Peyer's patch (tissue), 4 donors: Measurements from ENCODE around the gene SPON2. TPM values are rescaled to one million over a fixed set of nuclear protein-coding genes. Genes with fewer than 3 reads are reported as not detected.

Experiments
- DNase-seq, 3 donors: peaks; one replicate each; pipeline ENCODE4 v3.0.0-alpha.2; 2017 to 2019
- H3K27ac ChIP-seq, 4 donors: fragments of 200-600 bp; sonication (generic); one replicate each; pipeline ENCODE4 v1.5.1; 2016 to 2019
- H3K27me3 ChIP-seq, 2 donors: fragments of 200-600 bp; sonication (generic); one replicate each; pipeline ENCODE4 v1.5.1; 2019
- H3K36me3 ChIP-seq, 3 donors: fragments of 200-600 bp; sonication (generic); one replicate each; pipeline ENCODE4 v1.5.1; 2016 to 2019
- H3K4me1 ChIP-seq, 4 donors: fragments of 200-600 bp; sonication (generic); one replicate each; pipeline ENCODE4 v1.5.1; 2016 to 2019
- H3K4me3 ChIP-seq, 4 donors: fragments of 200-600 bp; sonication (generic); 1 replicate in 3 of 4; 2 replicates in 1 of 4; pipeline ENCODE4 v1.5.1; 2016 to 2019; ENCODE audit warnings: mild to moderate bottlenecking in 1 of 4
- H3K9me3 ChIP-seq, 4 donors: fragments of 200-600 bp; sonication (generic); one replicate each; pipeline ENCODE4 v1.5.1; 2016 to 2019; ENCODE audit warnings: mild to moderate bottlenecking in 1 of 4
- POLR2A ChIP-seq, 2 donors: fragments of 450-650 bp; IDR thresholded peaks; one replicate each; pipeline ENCODE4 v1.5.1; 2017; ENCODE audit warnings: antibody characterized with exemption in 2 of 2, mild to moderate bottlenecking in 2 of 2, moderate library complexity in 2 of 2
- total RNA-seq, 4 donors: library from RNA; depleted of rRNA; stranded (reverse); fragments of >200 nt; gene quantifications; one replicate each; pipeline ENCODE4 v1.1.0, GENCODE V29; 2016
- TF ChIP-seq, protein P1 (sequence below), 6 experiments: fragments of 450-650 bp in 4 of 6; fragments of 200-600 bp in 2 of 6; sonication (generic) in 1 of 6; IDR thresholded peaks; one replicate each; pipeline ENCODE4 v1.5.1; 2017 to 2019; ENCODE audit warnings: antibody characterized with exemption in 6 of 6, mild to moderate bottlenecking in 3 of 6, moderate library complexity in 1 of 6

SPON2 gene
- total RNA-seq, 4 donors from 2014 or later = 64.3 to 519 (median 165) TPM

- Histone ChIP-seq H3K27ac (peak overlapping the region in 2 of 4 donors; percentile 7 to 69), H3K9me3 (no peaks in the 10 kb centered on the region), H3K27me3 (no peaks in the 10 kb centered on the region), H3K4me1 (peaks cover 11 to 80% (median 19%) of the 10 kb centered on the region in 4 donors), H3K4me3 (no peak overlapping the region), H3K36me3 (peaks cover 0 to 3% (median 0%) of the 10 kb centered on the region in 3 donors)
- peak in 1 of 3 donors; percentile 47 for DNase-seq
- TF ChIP-seq, protein P1, sequence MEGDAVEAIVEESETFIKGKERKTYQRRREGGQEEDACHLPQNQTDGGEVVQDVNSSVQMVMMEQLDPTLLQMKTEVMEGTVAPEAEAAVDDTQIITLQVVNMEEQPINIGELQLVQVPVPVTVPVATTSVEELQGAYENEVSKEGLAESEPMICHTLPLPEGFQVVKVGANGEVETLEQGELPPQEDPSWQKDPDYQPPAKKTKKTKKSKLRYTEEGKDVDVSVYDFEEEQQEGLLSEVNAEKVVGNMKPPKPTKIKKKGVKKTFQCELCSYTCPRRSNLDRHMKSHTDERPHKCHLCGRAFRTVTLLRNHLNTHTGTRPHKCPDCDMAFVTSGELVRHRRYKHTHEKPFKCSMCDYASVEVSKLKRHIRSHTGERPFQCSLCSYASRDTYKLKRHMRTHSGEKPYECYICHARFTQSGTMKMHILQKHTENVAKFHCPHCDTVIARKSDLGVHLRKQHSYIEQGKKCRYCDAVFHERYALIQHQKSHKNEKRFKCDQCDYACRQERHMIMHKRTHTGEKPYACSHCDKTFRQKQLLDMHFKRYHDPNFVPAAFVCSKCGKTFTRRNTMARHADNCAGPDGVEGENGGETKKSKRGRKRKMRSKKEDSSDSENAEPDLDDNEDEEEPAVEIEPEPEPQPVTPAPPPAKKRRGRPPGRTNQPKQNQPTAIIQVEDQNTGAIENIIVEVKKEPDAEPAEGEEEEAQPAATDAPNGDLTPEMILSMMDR (IDR thresholded peaks at IDR 0.05) = no peak
- no peak for TF ChIP-seq POLR2A (IDR thresholded peaks at IDR 0.05)
Measured at GRCh38 chr4:1207157-1207470, 34.7 kb upstream of the SPON2 start.

DNA sequence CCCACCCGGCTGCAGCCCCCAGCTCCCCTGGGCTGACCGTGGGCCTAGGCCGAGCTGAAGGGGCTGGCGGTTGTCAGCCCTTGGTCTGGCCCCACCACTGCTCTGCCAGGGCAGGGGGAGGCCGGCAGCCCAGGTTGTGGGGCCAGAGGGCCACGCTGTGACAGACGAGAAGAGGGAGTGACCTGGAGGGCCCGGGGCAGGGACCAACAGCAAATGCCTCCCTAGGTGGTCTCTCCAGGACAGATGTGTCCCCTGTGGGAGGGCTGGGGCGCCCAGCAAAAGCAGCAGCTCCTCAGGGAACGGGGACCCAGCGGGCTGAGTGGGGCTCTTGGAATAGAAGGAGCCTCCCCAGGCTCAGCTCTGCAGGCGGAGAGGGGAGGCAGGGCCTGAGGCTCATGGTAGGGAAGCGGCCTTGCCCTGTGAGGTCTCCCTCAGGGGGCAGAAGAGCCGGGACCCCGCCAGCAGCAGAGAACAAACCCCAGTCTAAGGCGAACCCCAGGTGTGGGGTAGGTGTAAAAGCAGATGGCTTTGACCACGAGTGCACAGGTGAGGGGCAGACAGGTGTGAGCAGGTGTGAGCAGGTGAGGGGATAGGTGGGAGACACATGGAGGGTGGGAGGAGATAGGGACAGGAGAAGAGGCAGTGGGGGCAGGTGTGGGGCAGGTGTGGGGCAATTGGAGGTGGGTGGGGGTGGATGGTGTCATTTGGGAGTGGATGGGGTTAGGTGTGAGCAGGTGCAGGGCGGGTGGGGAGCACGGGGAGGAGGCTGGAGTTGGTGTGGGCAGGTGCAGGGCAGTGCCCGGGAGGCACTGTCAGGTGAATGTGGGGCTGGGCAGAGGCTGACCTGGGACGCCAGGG, 34.1 kb upstream of the SPON2 start:
- H3K9me3 ChIP-seq = no peaks in the 10 kb centered on the region
- DNase-seq = peak in 2 of 3 donors; percentile 45 to 48
- H3K4me1 ChIP-seq = peaks cover 11 to 77% (median 20%) of the 10 kb centered on the region in 4 donors
- H3K27ac ChIP-seq = peak overlapping the region in 2 of 4 donors; percentile 74 to 92
- H3K27me3 ChIP-seq = no peaks in the 10 kb centered on the region
- H3K36me3 ChIP-seq = no peaks in the 10 kb centered on the region
- H3K4me3 ChIP-seq = no peak overlapping the region
- TF ChIP-seq, protein P1 (IDR thresholded peaks at IDR 0.05) = no peak
- TF ChIP-seq POLR2A (IDR thresholded peaks at IDR 0.05) = no peak

- Histone ChIP-seq H3K27ac (peak overlapping the region; percentile 10 to 92 (median 44)), H3K9me3 (no peaks in the 10 kb centered on the region), H3K27me3 (no peaks in the 10 kb centered on the region), H3K4me3 (no peak overlapping the region), H3K4me1 (peaks cover 11 to 75% (median 23%) of the 10 kb centered on the region in 4 donors), H3K36me3 (no peaks in the 10 kb centered on the region)
- peak in 1 of 3 donors; percentile 45 for DNase-seq
- TF ChIP-seq, protein P1 (IDR thresholded peaks at IDR 0.05) = no peak
- TF ChIP-seq POLR2A (IDR thresholded peaks at IDR 0.05) = no peak
Measured at GRCh38 chr4:1205586-1206298, 33.4 kb upstream of the SPON2 start.

DNA sequence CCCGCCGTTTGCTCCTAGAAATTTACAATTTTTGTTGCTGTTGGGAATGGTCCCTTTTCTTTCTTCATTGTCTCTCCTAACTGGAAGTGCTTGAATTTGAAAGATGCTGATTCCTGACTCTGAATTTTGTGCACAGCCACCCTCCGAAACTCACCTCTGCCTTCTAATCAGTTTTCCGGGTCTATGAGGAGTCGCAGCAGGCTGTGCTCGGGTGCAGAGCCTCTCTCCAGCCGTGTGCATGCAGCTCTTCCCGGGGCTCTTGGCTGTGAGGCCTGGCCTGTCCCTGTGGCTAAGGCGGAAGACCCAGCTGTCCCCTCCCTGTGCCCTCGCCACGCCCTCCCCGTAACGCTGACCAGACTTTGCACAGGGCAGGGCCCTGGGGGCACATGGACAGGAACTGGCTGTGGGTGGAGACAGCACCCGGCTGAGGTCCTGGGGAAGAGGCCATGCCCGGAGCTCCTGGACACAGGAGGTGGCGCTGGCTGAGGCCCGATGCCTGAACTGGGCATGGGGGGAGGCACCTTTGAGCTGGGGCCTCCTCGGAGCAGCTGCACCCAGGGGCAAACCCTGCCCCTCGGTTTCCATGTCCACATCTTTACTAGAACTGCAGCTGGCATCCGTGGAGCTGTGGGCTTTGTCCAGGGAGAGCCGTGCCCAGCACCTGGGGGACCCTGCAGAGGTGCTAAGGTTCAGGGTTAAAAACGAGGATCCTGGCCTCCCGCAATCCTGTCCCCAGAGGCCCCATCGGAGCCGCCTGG, 32.6 kb upstream of the SPON2 start:
- Histone ChIP-seq H3K4me1 (peaks cover 11 to 75% (median 28%) of the 10 kb centered on the region in 4 donors), H3K9me3 (no peaks in the 10 kb centered on the region), H3K27ac (peak overlapping the region in 3 of 4 donors; percentile 74 to 92 (median 87)), H3K36me3 (no peaks in the 10 kb centered on the region), H3K27me3 (no peaks in the 10 kb centered on the region), H3K4me3 (peak overlapping the region in 2 of 4 donors; percentile 32 to 44)
- TF ChIP-seq POLR2A (IDR thresholded peaks at IDR 0.05) = peak; percentile 87 to 95
- TF ChIP-seq, protein P1 (IDR thresholded peaks at IDR 0.05) = peak in 1 of 6 experiments; percentile 3
- DNase-seq = peak; percentile 14 to 95 (median 88)

DNA sequence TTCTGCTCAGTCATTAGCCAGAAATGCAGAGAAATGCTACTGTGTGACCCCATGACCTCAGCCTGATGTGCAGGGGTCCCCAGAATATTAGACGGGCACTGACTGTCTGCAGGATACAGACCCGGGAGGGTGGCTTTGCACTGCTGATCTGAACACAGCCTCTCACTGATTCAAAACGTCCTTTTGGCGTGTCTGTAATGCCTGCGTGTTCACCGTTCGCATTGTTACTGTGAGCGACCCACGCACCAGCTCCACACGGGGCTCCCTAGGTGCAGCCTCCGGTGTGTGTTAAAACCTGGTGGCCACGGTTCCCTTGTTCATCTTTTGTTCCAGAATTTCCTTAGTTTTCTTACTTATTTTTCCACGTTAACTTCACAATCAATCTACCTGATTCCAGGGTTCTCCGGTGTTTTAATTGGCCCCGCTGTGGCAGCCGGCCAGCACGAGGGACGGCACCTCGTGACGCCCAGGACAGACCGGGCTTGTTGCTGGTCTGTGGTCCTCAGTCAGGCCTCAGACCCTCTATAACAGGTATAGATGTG, 32.0 kb upstream of the SPON2 start:
- Histone ChIP-seq H3K27me3 (no peaks in the 10 kb centered on the region), H3K27ac (peak overlapping the region; percentile 87 to 92 (median 90)), H3K4me3 (peak overlapping the region in 2 of 4 donors; percentile 32 to 44), H3K36me3 (no peaks in the 10 kb centered on the region), H3K4me1 (peaks cover 11 to 72% (median 30%) of the 10 kb centered on the region in 4 donors), H3K9me3 (no peaks in the 10 kb centered on the region)
- DNase-seq = peak; percentile 15 to 49 (median 46)
- no peak for TF ChIP-seq POLR2A (IDR thresholded peaks at IDR 0.05)
